Retinal pigment epithelial cell (primary cell): Measurements from ENCODE around the gene ECPAS.
"Not testable (repeated sequence)": the region's sequence is repeated elsewhere in the genome, so short reads cannot be mapped to it uniquely, and the experiment has no call there.

Experiments used
- DNase-seq: peaks from one replicate; pipeline ENCODE4 v3.0.0-alpha.2; 2010; ENCODE audit warnings: low read depth
- H3K4me3 ChIP-seq: 2 replicates; pipeline ENCODE4 v1.5.1; 2011; ENCODE audit warnings: mild to moderate bottlenecking, low read length, control low read depth, moderate library complexity
- CTCF ChIP-seq: conservative IDR thresholded peaks from 2 replicates; pipeline ENCODE4 v1.5.1; 2011; ENCODE audit warnings: low read depth, low read length, control low read depth, inconsistent platforms

ECPAS gene

GRCh38 chr9:111450124-111450523, 34.1 kb downstream of the ECPAS start:
- H3K4me3 ChIP-seq: no peak overlapping the region
- no peak for DNase-seq
- TF ChIP-seq CTCF: no peak

- no peak for TF ChIP-seq CTCF
- DNase-seq: no peak
- no peak overlapping the region for H3K4me3 ChIP-seq
Measured at GRCh38 chr9:111449705-111450104, 34.5 kb downstream of the ECPAS start.

DNA sequence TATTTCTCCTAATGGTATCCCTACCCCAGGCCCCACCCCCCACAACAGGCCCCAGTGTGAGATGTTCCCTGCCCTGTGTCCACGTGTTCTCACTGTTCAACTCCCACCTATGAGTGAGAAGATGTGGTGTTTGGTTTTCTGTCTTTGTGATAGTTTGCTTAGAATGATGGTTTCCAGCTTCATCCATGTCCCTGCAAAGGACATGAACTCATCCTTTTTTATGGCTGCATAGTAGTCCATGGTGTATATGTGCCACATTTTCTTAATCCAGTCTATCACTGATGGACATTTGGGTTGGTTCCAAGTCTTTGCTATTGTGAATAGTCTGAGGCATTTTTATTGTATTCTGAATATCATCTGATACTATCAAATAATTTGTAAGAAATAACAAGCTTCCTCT, 38.4 kb downstream of the ECPAS start:
- not testable (repeated sequence) for H3K4me3 ChIP-seq, DNase-seq

GRCh38 chr9:111443454-111443853, 40.7 kb downstream of the ECPAS start:
- no peak for TF ChIP-seq CTCF
- H3K4me3 ChIP-seq: no peak overlapping the region
- DNase-seq: no peak

GRCh38 chr9:111442360-111443027, 41.7 kb downstream of the ECPAS start:
- H3K4me3 ChIP-seq: no peak overlapping the region
- no peak for TF ChIP-seq CTCF
- DNase-seq: no peak

GRCh38 chr9:111440226-111440625, 44.0 kb downstream of the ECPAS start:
- TF ChIP-seq CTCF: no peak
- DNase-seq: no peak
- no peak overlapping the region for H3K4me3 ChIP-seq

- no peak overlapping the region for H3K4me3 ChIP-seq
- no peak for TF ChIP-seq CTCF
- no peak for DNase-seq
Measured at GRCh38 chr9:111438541-111439235, 45.5 kb downstream of the ECPAS start.
